Left renal cortex interstitium (tissue), 4 donors: ENCODE measurements around the gene PTPN6. TPM values are rescaled to one million over a fixed set of nuclear protein-coding genes. Genes with fewer than 3 reads are reported as not detected.

Experiments used
- DNase-seq, 4 donors: peaks; one replicate each; pipeline ENCODE4 v3.0.0-alpha.2; 2013; ENCODE audit warnings: low read depth in 4 of 4, low spot score in 2 of 4, missing footprints in 1 of 4
- polyA plus RNA-seq, 4 donors: library from polyadenylated mRNA; unstranded; fragments of 120-200 nt; gene quantifications; one replicate each; pipeline ENCODE4 v1.2.1, GENCODE V29; 2013; ENCODE audit not compliant: insufficient read length in 4 of 4

PTPN6 gene
- polyA plus RNA-seq, 4 donors = 19.2 to 27.5 (median 24.5) TPM

DNA sequence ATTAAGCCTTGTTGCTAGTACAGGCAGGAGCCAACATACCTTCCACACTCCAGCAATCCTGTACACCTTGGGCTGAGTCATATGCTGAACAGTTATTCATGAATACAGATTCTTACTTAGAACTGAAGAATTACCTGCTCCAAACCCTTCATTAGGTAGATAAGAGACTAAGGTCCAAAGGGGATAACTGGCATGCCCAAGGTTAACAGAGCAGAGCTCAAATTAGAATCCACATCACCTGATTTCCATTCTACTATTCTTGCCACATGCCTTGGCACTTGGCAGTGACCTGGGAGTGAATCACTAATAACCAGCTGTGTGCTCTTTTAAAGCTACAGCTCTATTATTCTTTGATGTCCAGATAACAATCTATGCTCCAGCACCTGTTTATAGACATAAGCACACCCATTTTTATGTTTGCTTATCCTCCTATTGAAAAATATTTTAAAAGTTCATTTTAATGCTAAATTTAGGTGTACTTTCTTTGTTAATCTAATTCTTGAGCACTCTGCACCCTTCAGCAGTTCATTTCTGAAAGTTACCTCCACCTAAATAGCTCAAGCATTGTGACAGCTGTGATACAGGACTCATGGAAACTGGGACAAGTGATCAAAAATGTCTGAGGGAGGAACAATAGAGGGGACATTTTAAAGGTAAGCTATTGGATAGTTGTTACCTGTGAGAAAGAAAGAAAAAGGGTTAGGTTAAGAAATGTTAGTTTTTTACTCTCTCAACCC is 47.7 kb downstream of the PTPN6 start:
- DNase-seq = no peak

- DNase-seq = no peak
Observed at GRCh38 chr12:7001921-7002591, 50.9 kb downstream of the PTPN6 start.

DNA sequence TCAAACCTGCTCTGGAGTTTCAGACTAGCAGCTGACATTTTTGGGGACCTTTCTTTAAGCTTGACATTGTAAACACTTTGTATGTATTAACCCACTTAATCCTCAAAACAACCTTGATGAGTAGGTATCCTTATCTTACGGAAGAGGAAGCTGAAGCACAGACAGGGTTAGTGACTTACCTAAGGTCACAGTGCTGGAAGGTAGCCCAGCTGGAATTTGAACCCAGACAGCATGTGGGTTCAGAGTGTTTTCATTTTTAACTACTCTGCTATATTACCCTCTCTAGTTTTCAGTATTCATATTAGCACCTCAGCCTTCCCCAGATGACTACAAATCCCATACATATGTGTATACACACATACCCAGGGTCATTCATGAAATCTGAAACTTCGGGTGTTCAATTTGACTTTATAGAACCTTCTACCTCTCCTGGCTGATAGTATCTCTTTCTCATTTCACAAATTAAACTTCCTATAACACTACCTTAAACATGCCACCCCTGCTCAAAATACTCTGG is 53.2 kb downstream of the PTPN6 start:
- no peak for DNase-seq

DNA sequence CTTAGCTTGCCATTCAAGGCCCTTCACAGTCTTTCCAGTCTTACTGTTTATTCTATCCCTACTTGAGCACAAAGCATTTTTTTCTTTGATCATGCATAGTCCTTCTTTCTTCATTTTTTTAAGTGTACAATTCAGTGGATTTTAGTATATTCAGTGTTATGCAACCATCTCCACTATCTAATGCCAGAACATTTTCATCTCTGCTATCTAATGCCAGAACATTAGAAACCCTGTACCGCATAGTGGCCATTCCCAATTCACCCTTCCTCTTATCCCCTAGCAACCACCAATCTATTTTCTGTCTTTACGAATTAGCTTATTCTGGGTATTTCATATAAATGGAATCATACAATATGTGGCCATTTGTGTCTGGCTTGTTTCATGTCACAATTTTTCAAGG is 53.7 kb downstream of the PTPN6 start:
- no peak for DNase-seq

- no peak for DNase-seq
Observed at GRCh38 chr12:7005311-7005710, 54.2 kb downstream of the PTPN6 start.

GRCh38 chr12:7006639-7007038 is 55.5 kb downstream of the PTPN6 start:
- no peak for DNase-seq

DNA sequence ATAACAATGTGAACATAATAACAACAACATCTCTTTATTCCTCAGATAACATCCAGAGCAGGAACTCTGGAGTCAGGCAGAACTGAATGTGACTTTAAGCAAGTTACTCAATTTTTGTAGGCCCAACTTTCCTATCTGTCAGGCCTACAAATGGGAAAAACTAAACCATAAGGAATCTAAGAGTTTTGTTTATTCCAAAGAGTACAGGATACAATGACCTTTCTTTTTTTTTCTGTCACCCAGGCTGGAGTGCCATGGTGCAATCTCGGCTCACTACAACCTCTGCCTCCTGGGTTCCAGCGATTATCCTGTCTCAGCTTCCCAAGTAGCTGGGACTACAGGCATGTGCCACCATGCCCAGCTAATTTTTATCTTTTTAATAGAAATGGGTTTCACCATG is 57.7 kb downstream of the PTPN6 start:
- DNase-seq = no peak

- no peak for DNase-seq
Observed at GRCh38 chr12:7009512-7009911, 58.4 kb downstream of the PTPN6 start.

Other genes with a start within 250 kb of the PTPN6 start
- gene COPS7A, start 227.3 kb upstream of the PTPN6 start, polyA plus RNA-seq = 10 to 100 TPM; 64.0 to 69.6 (median 68.9) TPM
- gene MLF2, start 198.2 kb upstream of the PTPN6 start, polyA plus RNA-seq = 100 to 1,000 TPM; 189 to 246 (median 222) TPM
- 100 to 1,000 TPM; 529 to 841 (median 623) TPM for gene PTMS, start 185.0 kb upstream of the PTPN6 start, polyA plus RNA-seq
- 1 to 10 TPM; 1.1 to 2.6 (median 1.5) TPM for gene LAG3, start 178.8 kb upstream of the PTPN6 start, polyA plus RNA-seq
- gene CD4, start 161.8 kb upstream of the PTPN6 start, polyA plus RNA-seq = 10 to 100 TPM; 28.6 to 39.0 (median 29.5) TPM
- gene GPR162, start 129.5 kb upstream of the PTPN6 start, polyA plus RNA-seq = 10 to 100 TPM; 18.9 to 37.7 (median 35.7) TPM
- 10 to 100 TPM; 23.3 to 37.5 (median 35.6) TPM for gene P3H3, start 122.9 kb upstream of the PTPN6 start, polyA plus RNA-seq
- gene GNB3, start 110.4 kb upstream of the PTPN6 start, polyA plus RNA-seq = 10 to 100 TPM in 2 of 4 donors, 1 to 10 TPM in 2; 3.1 to 12.0 (median 7.9) TPM
- gene CDCA3, start 100.1 kb upstream of the PTPN6 start, polyA plus RNA-seq = 10 to 100 TPM; 20.2 to 32.7 (median 26.4) TPM
- 10 to 100 TPM; 58.3 to 73.3 (median 62.3) TPM for gene USP5, start 99.2 kb upstream of the PTPN6 start, polyA plus RNA-seq
- gene TPI1, start 83.8 kb upstream of the PTPN6 start, polyA plus RNA-seq = 100 to 1,000 TPM; 518 to 618 (median 580) TPM
- gene SPSB2, start 78.1 kb upstream of the PTPN6 start, polyA plus RNA-seq = 10 to 100 TPM in 3 of 4 donors, 1 to 10 TPM in 1; 7.8 to 19.8 (median 13.5) TPM
- gene LRRC23, start 46.5 kb upstream of the PTPN6 start, polyA plus RNA-seq = 10 to 100 TPM; 16.5 to 24.5 (median 18.9) TPM
- gene ENO2, start 36.8 kb upstream of the PTPN6 start, polyA plus RNA-seq = 10 to 100 TPM in 3 of 4 donors, 1 to 10 TPM in 1; 9.5 to 19.4 (median 14.6) TPM
- gene ATN1, start 23.4 kb upstream of the PTPN6 start, polyA plus RNA-seq = 100 to 1,000 TPM in 3 of 4 donors, 10 to 100 TPM in 1; 85.5 to 189 (median 127) TPM
- gene RNU7-1, start 7.5 kb upstream of the PTPN6 start, polyA plus RNA-seq = 1 to 10 TPM in 1 of 4 donors, not detected in 3; 3.6 TPM
- 100 to 1,000 TPM; 141 to 235 (median 165) TPM for gene C12orf57, start 7.3 kb upstream of the PTPN6 start, polyA plus RNA-seq
- gene PHB2, start 19.3 kb downstream of the PTPN6 start, polyA plus RNA-seq = 100 to 1,000 TPM; 247 to 313 (median 277) TPM
- gene EMG1, start 19.6 kb downstream of the PTPN6 start, polyA plus RNA-seq = 10 to 100 TPM; 42.6 to 49.5 (median 48.1) TPM
- 10 to 100 TPM; 49.7 to 65.7 (median 64.2) TPM for gene LPCAT3, start 67.1 kb downstream of the PTPN6 start, polyA plus RNA-seq
- 10 to 100 TPM; 51.9 to 71.0 (median 56.4) TPM for gene C1S, start 109.4 kb downstream of the PTPN6 start, polyA plus RNA-seq
- gene C1R, start 141.1 kb downstream of the PTPN6 start, polyA plus RNA-seq = 10 to 100 TPM; 33.6 to 63.4 (median 45.5) TPM
- gene C1RL, start 157.9 kb downstream of the PTPN6 start, polyA plus RNA-seq = 10 to 100 TPM; 29.5 to 43.1 (median 35.9) TPM
- 10 to 100 TPM; 49.6 to 61.2 (median 58.5) TPM for gene RBP5, start 177.5 kb downstream of the PTPN6 start, polyA plus RNA-seq
- gene CLSTN3, start 179.0 kb downstream of the PTPN6 start, polyA plus RNA-seq = 100 to 1,000 TPM in 1 of 4 donors, 10 to 100 TPM in 3; 74.8 to 103 (median 90.9) TPM
- 10 to 100 TPM; 41.6 to 51.6 (median 48.7) TPM for gene PEX5, start 238.3 kb downstream of the PTPN6 start, polyA plus RNA-seq